HG03354 (cell line): ENCODE results near the gene POU6F2.

Experiments used
- ATAC-seq: cut with Tn5 transposase; IDR thresholded peaks from one replicate; pipeline ENCODE4 v1.9.1; 2021; ENCODE audit warnings: mild to moderate bottlenecking; ENCODE audit not compliant: unreplicated experiment, poor library complexity, severe bottlenecking

The POU6F2 gene

DNA sequence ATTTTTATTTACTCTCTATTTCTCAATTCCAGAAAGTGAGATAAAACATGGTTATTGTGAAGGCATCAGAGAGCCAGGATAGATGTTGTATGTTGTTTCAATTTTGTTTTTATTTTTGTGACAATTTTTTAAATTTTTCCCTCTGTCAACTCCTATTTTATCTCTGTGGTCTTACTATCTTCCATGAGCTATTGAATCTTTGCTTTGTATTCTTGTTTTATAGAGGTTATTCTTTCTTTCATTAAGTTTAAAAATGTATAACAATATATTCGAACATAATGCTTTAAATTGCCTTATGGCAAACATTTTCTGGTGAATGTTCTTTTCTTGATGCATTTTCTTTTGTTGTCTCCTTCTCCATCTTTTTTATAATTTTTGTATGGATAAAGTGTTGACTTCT, 78.4 kb downstream of the POU6F2 start:
- no peak for ATAC-seq

DNA sequence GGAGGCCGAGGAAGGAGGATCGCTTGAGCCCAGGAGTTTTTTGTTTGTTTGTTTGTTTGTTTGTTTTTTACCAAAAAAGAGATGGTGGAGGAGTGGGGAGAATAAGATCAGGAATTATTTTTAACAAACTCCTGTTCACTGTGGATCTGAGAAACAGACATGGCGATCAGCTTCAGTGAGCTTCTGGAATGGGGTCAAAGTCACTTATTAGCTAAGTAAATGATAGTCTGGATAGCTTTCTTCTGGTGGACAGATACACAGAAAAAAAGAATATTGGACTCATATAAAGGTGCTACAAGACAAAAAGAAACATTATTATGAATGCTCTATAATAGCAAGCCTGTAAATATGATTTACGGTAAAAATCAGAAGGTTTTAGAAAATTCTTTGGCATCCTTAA, 85.1 kb downstream of the POU6F2 start:
- no peak for ATAC-seq

DNA sequence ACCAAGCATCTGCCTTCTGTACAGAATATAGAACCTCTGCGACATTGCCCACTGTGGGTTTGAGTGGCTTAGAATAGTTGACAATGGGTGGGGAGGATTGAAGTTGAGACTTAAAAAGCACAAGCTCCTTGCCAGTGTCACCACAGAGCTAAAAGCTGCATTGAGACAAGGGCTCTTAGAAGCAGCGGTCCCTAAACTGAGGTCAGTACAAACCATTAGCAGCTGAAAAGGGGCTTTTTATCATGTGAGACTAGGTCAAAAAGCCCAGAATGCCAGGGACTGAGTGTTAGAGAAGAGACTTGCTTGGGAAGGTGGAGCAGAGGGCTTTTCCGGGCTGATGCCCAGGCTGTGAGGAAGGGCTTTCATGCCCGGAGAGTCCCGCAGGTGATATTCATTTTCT, 91.3 kb downstream of the POU6F2 start:
- ATAC-seq, result no peak

DNA sequence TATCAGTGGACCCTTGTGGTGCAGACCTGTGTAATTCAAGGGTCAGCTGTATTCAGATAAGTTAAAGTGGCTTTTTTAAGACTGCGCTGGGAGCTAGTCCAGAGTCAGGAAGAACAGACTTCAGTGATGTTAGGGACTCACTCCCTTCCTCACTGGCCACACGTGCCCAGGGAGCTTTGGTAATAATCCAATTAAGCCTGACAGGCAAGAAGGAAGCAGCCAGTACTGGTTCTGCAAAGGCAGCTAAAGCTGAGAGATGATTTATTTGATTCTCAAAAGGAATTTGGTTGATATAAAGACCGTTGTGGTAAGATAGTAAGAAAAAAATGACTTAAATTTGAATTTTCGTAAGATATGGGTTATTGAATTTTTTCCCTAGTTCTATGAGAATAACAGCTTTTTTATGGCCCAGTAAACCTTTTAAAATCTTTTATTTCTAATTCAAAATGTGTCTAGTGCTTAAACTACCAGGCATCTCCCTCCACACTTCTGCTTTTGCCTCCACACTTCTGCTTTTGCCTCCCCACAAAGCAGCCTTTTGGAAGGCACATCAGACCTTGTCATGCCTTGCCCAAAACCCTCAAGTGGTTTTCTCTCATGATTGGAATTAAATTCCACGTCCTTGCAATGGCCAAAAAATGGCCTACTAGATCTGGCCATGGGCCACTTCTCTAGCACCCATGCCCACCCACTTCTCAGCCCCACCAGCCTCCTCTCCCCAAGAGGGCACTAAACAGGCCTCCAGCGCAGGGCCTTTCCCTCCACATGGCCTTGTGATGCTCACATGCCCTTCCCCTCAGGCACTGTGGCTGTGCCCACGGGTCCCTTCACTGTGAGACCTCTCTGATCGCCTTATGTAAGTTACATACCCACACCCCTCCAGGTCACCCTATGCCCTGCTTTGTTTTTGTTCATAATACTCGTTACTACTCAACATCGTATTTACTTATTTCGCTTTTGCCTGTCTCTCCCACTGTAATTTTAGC, 92.5 kb downstream of the POU6F2 start:
- ATAC-seq, result no peak

DNA sequence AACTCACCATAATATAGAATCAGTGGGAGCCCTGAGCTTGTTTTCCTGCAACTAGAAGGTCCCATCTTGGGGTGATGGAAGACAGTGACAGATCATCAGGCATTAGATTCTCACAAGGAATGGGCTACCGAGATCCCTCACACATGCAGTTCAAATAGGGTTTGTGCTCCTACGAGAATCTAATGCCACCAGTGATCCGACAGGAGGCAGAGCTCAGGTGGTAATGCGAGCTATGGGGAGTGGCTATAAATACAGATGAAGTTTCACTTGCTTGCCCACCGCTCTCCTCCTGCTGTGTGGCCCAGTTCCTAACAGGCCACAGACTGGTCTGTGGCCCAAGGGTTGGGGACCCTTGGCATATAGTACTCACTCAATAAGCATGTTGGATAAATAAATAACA, 93.4 kb downstream of the POU6F2 start:
- ATAC-seq, result no peak

DNA sequence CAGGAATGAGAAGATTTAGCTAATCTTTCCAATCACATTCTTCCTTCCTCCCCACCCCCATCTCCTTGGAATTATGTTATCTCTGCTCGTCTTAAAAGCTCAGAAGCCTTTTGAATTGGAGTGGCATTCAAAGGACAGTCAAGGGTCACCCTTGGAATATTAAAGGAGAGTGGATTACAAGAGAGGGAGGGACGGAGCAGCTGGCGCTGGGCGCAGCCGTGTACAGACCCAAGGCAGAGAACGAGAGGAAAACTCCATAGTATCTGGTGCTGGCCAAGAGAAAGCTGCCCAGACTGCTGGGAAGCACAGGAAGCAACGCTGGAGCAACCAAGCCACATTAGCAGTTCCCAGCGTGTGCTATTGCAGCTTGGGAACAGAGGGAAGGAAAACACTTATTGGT, 95.7 kb downstream of the POU6F2 start:
- ATAC-seq, result no peak

DNA sequence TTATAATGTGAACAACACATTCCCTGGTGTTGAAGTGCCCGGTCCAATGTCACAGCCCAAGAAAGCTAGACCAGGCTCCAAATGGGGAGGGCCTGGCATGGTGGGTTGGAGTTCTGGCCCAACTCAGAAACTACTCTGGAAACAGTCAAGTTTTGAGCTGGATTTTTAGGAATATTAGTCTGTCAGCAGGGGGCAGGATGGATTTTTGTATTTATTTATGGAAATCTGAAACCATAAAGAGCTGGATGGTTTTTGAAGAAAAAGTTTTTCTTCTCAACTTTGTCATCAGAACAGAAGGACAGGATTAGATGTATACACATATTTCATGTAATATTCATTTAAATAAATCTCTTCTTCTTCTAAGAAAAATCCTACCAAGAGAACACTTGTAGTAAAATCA, 97.5 kb downstream of the POU6F2 start:
- no peak for ATAC-seq

DNA sequence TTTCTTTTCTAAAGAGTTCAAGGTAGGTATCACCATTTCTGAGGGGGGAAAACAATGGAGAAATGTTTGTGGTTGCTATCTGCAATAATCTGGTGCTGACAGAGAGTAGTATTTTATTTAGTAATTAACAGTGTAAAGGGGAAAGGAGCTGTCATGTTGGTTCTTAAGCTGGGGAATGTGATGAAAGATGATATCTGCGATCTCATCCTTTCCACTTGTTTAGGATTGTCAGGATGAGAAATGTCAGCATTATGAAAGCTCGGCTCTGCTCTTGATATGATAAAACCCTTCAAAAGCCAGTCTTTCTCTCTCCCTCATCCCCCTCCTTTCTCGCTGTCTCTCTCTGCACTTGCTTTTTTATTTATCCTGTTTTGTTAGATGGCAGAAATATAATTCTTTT, 106.1 kb downstream of the POU6F2 start:
- ATAC-seq, result no peak

DNA sequence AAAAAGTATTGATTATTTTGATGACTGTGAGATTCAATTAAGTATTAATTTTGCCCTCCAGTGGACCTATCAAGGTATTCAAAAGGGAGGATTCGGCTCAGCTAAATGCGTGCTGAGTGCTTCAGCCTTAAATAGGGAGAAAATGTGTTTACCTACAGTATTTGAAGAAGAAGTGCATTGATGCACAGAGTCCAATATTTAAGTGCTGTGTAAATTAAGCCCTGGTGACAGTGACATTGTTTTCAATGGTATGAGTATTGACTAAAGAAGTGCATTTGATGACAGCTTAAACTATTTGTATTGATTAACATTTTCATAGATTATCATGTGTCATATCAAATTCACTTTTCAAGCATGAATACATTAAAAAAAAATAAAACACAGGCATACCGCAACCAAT, 106.6 kb downstream of the POU6F2 start:
- no peak for ATAC-seq

DNA sequence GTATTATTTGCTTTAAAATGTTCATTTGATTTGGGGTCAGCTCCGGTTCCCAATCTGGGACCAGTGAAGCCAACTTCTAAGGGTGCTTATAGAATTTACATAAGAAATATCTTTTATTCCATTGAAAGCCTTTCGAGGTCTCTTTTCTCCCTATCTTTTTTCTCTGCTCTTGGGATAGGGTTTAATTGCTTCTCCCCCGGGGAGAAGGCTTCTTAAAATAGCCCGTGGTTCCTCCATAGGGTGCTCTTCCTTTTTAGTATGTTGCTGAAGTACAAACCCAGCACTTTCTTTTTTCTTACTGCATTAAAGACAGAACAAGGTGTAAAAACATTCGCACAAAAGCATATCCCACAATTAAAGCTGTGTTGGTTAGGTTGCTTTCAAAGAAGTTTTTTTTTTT, 107.5 kb downstream of the POU6F2 start:
- ATAC-seq, result no peak

DNA sequence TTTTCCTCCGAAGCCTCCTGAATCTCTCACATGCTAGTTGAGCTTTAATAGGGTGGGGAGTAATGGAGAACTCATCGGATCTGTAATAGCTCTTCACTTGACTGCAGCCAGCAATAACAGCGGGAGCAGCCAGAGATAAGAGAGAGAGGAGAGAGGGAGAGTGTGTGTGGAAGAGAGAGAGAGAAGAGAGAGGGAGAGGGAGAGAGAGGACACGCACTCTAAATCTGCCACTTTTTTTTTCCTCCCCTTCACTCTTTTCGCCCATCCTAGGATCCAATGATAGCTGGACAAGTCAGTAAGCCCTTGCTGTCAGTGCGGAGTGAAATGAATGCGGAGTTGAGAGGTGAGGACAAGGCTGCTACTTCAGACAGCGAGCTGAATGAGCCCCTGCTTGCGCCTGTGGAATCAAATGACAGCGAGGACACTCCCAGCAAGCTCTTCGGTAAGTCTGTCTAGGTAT, 107.9 kb downstream of the POU6F2 start:
- no peak for ATAC-seq

DNA sequence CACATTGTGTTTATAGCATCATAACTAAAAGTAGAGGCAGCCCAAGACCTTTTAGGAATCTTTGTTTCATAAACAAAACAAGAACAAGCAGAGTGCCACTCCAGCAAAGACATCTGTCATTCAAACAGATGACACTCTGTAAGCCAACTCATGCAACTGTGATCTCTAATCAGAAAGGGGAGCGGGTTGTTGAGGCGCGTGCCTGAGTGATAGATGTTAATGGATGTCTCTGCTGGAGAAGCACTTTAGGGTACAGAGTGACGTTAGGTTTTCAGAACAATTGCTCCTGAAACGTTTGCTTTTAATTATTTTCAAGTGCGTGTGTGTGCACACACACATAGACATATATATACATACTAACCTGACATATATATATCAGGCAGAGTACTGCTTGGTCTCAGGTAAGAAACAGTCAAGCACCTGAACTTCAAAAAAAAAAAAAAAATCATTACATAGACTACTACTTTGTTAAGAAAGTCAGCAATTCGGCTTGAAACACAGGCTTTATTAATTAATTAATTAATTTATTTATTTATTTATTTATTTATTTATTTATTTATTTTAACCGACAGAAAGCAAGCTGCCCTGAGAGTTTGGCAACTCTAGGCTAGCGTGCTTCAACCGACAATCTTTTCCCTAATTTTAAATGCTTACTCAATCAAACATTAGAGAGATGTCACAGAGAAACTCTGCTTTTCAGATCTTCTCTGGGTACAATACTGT, 109.1 kb downstream of the POU6F2 start:
- ATAC-seq, result no peak

DNA sequence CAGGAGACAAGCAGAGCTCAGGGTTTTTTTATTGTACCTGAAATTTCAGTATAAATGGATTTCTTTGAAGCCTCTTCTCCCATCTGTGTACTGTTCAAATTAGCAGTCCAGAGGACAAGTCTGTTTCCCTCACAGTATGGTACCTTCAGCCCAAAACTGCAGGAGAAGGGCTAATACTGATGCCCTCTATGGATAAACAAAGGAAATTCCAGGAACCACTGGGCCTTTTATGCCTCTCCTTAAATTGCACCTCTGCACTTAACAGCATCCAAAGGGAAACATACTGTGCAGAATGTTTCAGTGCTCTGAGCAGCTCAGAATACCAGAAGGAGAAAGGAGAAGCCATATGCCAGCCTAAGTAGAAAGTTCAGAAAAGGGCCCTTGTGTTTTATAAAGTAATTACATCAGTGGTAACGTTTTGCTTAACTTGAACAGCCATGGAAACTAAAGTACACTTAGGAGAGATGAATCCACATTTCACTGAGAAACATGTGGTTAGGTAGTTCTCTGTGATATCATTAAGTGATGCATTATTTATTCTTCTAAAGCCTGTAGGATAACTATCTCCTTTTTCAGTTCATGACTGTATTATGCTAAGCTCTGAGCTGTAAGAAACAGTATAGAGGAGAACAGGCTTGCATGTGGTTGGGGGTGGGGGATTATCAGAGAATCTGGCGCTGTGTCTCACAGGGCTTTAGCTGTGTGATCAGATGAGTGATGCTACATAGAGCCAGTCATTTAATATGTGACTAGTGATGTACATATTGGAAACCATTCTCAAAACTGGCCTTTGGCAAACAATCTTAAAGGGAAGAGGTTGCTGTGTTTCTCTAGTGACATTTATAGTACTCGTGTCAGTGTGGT, 111.3 kb downstream of the POU6F2 start:
- no peak for ATAC-seq

DNA sequence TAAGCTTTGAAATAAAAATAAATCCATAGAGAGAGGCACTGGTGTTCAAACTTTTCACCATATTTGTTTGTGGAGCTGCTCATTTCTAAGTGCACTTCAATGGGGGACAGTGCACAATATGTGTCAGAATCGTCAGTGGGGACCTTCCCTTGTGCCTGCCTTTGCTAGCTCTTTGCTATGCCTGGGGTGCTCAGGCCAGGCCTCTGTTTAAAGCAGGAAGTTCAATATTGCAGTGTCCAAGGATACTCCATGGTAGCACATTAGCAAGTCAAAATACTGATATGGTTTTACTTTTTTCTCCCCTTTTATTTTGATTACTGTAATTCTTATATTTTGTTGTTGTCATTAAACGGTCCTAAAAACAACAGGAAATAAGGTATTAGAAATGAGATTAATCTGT, 113.4 kb downstream of the POU6F2 start:
- no peak for ATAC-seq

DNA sequence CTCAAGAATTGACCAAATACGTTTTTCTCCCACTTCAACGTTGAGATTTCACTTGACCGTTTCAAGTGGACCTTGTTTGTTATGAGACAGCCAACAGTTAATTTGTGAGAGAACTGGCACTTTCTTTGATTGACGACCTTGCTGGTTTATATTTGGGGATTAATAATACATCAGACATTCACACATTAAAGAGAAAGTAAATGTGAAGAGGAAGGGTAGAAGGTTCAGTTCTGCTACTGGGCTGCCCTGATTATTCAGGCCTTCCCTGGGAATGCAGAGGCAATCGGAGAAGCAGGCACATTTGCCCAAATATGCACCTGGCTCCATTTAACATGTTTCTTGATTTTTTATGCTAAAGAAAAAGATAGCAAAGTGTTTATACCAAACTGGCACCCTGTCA, 114.1 kb downstream of the POU6F2 start:
- no peak for ATAC-seq

DNA sequence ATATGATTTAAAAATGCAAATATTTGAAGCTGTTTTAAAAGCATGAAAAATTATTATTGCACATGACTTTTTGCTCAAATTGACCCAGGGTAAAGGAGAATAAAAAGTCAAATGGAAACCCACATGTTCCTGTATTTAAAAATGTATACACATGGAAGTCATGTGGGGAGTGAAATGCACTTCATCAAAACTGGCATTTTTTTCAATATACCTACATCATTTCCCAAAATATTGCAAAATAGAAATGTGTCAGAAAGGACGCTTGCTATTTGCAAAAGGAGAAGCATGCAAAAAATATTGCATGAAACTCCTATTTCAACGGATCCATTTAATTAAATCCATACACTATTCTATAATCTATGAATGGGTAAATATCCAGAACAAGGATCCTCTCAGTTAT, 117.0 kb downstream of the POU6F2 start:
- no peak for ATAC-seq

DNA sequence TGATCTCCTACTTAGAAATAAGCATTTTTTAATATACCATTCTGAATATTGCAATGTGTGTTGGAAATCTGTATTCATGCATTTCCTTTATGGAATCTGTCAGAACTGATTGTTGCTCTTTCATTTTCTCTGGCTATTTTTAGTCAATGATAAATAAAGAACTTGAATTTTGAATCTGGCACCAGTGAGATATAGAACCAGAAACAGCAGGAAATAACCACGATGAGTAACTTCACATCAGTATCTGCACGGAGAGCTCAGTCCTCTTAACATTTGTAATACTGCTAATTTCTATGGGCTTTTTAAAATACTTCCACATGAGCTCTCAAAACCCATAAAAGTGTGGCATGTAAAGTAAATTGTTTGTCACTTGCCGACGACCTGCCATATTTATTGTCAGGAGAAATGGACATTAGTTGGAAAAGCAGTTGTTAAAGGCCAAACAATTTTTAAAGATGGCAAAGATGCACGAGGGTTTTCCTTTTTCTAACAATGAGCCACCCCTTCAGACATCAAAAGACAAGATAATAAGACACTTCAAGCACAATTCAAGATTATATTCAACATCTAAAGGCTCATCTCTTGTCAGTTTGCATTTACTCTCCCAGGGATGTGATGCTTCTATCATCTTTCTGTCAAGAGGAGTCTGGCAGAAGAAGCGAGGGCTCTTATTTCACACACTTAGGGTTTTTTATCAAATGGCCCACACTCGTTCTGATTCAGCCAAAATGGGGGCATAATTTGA, 118.3 kb downstream of the POU6F2 start:
- ATAC-seq, result no peak

DNA sequence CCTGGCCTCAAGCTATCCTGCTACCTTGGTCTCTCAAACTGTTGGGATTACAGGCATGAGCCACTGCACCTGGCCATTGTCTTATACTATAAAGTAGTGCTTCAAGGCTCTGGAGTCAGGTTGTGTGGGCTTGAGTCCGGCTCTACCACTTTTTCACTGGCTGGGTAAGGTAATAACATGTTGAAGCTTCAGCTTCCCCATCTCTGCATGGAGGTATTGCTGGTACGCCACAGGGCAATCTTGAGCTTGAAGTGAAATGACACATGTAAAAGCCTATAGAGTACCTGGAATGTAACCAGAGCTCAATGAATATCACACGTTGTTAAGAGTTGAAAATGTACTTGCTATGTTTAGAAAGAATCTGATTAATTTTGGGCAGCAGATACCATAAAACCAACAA, 120.8 kb downstream of the POU6F2 start:
- ATAC-seq, result no peak

DNA sequence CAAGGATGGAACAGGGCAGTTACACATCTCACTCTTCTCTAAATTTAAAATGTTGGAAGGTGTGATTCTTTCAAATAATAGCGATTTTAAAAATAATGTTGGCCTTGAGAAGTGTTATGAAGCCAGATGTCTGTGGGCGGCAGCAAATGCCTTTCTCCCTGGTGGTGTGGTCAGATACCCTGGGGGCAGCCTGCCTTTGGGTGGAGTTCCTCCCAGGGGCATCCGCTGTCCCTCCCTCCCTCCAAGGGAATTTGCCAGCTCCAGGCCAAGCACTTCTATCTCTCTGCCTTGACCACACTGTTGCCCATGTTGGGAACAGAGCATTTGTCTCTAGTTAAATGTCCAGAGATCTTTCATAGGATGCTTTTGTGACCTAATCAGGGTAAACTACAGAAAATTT, 121.4 kb downstream of the POU6F2 start:
- ATAC-seq, result no peak
